NCI-H2081 (cell line): Measurements from ENCODE around the gene CYP39A1.
A peak's percentile ranks its signal among the peaks of the same experiment; 100 is the strongest.

Experiments
- DNase-seq, 2 experiments: peaks; one replicate each; lab custom pipeline; 2025; lab: John Stamatoyannopoulos, UW

The CYP39A1 gene, protein sequence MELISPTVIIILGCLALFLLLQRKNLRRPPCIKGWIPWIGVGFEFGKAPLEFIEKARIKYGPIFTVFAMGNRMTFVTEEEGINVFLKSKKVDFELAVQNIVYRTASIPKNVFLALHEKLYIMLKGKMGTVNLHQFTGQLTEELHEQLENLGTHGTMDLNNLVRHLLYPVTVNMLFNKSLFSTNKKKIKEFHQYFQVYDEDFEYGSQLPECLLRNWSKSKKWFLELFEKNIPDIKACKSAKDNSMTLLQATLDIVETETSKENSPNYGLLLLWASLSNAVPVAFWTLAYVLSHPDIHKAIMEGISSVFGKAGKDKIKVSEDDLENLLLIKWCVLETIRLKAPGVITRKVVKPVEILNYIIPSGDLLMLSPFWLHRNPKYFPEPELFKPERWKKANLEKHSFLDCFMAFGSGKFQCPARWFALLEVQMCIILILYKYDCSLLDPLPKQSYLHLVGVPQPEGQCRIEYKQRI

DNA sequence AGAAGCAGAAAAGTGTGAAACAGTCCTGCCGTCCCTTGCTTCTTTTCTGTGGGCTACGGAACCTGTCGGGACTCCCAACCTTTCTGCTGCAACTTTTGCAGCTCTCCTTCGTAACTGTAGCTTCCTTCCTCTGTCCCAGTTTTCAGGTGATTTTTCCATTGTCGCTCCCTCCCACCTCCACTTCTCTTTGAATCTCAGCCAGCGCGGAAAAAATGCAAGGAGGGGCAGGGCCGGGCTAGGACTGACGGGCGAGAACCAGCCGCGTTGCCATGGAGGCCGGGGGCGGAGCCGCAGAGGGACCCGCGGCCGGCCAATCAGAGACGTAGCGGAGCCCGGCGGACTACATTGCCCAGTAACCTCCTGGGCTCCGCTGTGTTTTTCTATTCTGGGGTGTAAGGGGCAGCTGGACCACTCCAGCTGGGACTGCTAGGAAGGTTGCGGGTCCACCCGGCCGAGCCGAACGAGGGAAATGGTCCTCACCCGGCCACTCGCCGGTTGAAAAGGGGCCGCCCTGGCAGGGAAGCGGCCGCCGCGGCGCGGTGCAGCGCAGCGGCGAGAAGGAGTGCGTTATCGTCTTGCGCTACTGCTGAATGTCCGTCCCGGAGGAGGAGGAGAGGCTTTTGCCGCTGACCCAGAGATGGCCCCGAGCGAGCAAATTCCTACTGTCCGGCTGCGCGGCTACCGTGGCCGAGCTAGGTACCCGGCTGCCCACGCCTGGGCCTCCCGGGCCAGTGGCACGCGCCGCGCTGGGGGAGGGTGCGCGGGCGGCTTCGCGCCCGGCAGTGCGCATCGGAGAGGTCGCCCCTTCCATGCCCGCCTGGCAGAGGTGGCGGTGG, at the start of gene CYP39A1, which contains the start of gene SLC25A27:
CYP39A1 (minus strand) TSS at position 216 of the 836 bp plus-strand sequence. CDS start 236 bp downstream, outside the sequence.
SLC25A27 (plus strand) TSS at position 373 of the 836 bp plus-strand sequence; CDS start at position 591, 218 bp downstream.
- DNase-seq, result peak; percentile 77 to 89

DNA sequence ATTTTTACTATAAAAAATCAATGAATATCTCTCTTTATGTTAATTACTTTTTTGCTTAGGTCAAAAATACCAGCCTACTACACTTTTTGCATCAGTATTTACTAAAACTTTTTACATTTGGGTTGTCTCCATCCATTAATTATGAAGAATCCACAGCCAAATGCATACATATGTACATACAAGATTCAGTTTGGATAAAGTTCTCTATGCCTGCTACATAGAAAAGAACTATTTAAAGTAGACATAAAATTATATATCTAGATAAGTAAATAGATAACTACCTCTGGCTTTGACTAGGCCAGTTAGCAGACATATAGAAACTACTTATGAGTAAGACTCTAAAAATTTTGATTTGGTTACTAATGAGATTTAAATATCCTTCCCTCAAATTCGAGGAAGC, 47.4 kb upstream of the CYP39A1 start:
- no peak for DNase-seq

DNA sequence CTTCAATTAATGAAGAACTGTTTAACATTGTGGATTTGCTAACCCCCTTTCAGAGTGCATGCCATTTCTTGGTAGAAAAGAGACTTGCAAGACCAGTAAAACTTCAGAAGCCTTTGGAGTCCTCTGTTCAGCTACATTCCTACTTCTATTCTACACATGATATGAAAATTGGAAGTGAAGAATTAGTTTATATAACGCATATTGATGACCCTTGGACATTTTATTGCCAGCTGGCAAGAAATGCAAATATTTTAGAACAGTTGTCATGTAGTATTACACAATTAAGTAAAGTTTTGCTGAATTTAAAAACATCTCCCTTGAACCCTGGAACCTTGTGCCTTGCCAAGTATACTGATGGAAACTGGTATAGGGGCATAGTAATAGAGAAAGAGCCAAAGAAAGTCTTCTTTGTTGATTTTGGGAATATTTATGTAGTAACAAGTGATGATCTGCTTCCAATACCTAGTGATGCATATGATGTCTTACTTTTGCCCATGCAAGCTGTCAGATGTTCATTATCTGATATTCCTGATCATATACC, 38.4 kb upstream of the CYP39A1 start:
- DNase-seq, result no peak

DNA sequence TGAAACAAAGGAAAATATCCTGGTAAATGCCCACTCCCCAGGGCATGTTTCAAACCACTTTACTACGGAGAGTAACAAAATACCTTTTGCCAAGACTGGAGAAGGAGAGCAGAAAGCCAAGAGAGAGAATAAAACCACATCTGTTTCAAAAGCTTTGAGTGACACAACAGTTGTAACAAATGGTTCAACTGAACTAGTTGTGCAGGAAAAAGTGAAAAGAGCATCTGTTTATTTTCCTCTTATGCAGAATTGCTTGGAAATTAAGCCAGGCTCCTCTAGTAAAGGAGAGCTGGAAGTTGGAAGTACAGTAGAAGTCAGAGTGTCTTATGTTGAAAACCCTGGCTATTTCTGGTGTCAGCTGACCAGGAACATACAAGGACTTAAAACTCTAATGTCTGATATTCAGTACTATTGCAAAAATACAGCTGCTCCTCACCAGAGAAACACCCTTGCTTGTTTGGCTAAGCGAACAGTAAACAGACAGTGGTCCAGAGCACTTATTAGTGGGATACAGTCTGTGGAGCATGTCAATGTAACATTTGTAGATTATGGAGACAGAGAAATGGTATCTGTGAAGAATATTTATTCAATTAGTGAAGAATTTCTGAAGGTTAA, 37.6 kb upstream of the CYP39A1 start:
- DNase-seq, result no peak

DNA sequence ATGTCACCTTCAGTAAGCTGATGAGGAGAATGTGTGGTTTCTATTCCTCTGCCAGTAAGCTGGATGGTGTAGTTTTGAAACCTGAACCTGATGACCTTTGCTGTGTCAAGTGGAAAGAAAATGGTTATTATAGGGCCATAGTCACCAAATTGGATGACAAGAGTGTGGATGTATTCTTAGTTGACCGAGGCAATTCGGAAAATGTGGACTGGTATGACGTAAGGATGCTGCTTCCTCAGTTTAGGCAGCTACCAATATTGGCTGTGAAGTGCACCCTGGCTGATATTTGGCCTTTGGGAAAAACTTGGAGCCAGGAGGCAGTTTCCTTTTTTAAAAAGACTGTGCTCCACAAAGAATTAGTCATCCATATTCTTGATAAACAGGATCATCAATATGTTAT, 37.0 kb upstream of the CYP39A1 start:
- DNase-seq, result no peak

DNA sequence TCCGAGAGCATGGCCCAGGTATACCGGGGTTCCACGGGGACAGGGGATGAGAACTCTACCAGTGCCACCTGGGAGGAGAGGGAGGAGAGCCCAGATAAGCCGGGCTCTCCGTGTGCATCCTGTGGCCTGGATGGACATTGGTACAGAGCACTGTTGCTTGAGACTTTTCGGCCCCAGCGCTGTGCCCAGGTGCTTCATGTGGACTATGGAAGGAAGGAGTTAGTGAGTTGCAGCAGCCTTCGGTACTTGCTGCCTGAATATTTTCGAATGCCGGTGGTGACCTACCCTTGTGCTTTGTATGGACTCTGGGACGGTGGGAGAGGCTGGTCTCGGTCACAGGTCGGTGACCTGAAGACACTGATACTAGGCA, 36.3 kb upstream of the CYP39A1 start:
- no peak for DNase-seq

DNA sequence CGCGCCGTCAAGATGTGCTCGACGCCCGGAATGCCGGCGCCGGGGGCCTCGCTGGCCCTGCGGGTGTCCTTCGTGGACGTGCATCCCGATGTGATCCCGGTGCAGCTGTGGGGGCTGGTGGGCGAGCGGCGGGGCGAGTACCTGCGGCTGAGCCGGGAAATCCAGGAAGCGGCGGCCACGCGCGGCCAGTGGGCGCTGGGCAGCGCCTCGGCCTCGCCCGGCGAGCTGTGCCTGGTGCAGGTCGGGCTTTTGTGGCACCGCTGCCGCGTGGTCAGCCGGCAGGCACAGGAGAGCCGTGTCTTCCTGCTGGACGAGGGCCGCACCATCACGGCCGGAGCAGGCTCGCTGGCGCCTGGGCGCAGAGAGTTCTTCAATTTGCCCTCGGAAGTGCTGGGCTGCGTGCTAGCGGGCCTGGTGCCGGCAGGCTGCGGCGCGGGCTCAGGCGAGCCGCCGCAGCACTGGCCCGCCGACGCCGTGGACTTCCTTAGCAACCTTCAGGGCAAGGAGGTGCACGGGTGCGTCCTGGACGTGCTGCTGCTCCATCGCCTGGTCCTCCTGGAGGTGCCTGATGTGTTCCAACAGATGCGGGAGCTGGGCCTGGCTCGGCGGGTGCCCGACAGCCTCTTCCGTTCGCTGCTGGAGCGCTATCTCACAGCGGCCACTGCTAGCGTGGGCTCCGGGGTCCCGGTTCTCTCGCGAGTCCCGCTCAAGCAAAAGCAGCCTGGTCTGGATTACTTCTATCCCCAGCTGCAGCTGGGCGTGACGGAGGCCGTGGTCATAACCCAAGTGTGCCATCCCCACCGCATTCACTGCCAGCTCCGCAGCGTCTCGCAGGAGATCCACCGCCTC, 35.7 kb upstream of the CYP39A1 start:
- no peak for DNase-seq

DNA sequence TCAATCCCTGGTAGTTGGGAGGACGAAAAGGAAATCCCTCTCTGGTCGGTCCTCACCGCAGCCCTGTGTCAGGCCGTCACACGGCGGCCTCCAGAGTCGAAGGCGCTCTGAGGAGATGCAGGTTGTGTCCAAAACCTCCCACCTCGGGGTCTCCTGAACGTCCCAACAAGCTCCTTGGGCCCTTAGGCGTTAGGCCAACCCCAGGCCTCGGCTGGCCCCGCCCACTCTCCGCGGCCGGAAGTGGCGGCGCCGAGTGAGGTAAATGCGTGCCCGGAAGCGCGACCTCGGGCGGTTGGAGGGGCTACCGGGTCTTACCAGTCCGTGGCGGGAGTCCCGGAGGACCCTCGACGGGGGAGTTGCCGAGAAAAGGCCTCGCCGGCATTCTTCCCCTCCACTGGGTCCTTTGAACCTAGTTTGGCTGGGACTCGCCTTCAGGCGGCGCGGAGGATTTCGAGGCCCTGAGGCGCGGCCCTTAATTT, 35.0 kb upstream of the CYP39A1 start, which contains the start of gene TDRD6:
TDRD6 (plus strand) TSS at position 267 of the 479 bp plus-strand sequence. CDS start 244 bp downstream, outside the sequence.
- no peak for DNase-seq

DNA sequence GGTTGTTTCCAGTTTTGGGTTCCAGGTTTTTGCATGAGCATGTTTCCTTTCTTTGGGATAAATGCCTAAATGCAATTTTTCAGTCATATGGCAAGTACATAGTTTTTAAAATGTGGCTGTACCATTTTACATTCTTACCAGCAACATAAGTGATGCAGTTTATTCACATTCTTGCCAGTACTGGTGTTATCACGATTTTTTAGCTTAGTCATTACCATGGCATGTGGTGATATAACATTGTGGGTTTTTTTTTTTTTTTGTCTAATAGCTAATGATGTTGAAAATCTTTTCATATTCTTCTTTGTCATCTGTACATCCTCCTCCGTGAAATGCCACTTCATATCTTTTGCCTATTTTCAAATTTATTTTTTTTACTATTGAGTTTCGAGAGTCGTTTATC, 32.2 kb upstream of the CYP39A1 start:
- DNase-seq, result no peak

DNA sequence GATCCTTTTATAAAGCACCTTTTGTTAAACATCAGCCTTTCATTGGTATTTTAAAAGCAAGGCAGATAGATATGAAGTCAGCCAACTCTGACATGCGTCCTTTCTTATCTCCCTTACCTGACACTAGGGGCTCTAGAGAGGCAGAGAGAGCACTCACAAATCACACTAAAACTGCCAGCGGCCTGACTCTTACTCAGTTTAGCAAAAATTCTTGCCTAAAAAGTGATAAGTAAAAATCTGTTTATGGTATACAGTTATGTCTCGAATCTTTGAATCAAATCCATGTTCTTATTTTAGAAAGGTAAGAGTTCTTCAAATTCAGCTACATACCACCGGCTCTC, 24.7 kb upstream of the CYP39A1 start:
- DNase-seq, result no peak

DNA sequence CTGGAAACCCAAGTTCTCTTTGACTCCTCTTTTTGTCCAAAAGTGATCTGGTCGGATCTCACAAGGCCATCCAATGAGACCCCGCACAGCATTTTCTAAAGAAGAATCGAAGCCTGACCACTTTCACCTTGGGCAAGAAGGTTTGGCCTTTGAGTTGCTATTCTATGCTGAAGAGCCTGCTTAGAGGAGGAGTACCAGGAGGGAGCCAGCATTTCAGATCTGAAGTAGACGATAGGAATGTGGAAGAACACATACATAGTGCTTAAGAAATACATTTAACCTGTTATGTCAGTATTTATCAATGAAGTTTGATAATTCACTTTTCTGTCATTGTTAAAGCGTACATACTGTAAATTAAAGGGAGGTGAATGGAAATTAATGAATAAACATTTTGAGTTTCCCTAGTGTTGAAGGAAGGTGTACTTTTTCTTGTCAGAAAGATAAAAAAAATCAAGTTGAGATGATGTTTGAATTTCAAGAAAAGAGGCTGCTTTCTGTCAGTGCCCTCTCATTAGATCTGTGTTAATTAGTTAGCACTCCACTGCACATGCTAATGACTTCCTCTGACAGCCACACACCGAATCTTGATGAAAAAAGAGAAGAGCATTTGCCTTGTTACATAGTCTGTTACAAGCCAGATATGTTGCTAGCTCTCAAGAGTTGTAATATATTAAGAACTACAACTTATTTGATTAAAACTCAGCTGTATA, 24.1 kb upstream of the CYP39A1 start:
- no peak for DNase-seq

DNA sequence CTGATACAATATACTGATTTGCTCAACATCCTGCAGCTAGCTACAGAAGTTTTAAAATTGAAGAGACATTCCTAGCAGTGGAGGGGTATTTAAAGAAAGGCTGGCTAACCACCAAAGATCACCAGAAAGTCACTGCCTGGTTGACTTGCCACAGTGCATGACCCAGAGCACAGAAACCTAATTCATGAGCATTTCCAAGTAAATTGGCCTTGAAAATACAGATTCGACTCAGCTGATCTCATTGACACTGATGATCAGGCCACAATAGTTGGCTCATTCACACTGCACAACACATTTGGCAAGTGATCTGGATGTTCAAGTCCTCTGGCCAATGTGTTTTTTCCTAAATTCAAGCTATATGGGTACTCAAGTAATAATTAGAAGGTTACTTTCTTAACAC, 21.8 kb upstream of the CYP39A1 start:
- DNase-seq, result no peak

DNA sequence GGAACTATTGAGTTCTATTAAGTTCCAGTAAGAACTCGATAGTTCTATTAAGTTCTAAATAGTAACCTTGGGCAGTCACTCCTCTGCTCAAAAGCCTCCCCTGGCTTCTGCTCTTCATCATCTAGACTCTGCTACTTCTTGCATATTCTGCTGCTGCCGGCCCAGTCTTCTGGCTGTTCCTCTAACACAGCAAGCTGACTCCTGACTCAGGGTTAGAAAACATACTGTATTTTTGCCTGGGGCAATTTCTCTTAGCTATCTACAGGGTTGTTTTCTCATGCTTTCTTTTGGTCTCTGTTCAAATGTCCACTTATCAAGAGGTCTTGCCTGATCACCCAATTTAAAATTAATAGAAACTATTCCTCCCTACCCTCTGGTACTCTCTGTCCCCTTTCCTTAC, 14.8 kb upstream of the CYP39A1 start:
- DNase-seq, result no peak

DNA sequence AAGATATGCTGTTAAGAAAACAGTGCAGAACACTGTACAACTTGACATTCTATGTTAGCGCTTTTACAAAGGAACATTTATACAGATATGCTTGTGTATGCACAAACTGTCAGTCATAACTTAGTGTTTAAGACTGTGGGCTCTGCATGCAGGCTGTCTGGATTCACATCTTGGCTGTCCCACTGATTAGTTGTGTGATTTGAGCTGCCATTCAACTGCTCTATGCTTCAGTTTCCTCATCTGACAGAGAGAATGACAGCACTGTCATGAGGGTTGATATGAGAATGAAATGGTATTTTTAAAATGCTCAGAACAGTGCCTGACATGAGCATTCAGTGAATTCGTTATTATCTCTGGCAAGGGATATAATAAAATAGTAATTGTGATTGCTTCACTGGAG, 8.9 kb upstream of the CYP39A1 start:
- no peak for DNase-seq

DNA sequence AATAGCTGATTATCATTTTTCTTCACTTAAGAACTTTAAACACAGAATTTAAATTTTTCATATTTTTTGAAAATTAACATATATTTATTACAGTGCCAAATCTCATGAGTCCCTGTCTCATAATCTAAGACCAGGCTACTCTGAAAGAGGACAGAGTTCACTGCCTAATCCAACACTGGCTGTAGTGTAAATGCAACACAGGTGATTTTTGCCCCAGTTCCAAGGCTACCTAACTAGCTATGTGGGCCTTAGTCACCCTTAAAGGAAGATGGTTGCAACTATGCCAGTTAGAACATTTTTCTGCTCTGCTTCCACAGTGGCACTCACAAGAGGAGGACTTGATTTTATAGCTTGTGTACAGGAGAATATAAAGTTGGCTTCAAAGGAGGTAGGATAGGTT, 5.0 kb upstream of the CYP39A1 start:
- DNase-seq, result no peak

DNA sequence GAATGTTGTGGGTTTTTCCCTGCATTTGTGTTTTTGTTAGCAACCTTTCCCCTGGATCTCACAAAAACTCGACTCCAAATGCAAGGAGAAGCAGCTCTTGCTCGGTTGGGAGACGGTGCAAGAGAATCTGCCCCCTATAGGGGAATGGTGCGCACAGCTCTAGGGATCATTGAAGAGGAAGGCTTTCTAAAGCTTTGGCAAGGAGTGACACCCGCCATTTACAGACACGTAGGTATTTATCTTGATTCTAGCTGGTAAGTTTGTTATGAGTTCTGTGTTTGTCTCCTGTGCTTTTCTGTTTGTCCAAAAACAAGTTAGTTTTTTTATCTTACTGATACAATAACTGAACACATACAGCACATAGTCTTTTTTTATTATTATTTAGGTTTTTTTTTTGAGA, 3.2 kb upstream of the CYP39A1 start:
- no peak for DNase-seq

DNA sequence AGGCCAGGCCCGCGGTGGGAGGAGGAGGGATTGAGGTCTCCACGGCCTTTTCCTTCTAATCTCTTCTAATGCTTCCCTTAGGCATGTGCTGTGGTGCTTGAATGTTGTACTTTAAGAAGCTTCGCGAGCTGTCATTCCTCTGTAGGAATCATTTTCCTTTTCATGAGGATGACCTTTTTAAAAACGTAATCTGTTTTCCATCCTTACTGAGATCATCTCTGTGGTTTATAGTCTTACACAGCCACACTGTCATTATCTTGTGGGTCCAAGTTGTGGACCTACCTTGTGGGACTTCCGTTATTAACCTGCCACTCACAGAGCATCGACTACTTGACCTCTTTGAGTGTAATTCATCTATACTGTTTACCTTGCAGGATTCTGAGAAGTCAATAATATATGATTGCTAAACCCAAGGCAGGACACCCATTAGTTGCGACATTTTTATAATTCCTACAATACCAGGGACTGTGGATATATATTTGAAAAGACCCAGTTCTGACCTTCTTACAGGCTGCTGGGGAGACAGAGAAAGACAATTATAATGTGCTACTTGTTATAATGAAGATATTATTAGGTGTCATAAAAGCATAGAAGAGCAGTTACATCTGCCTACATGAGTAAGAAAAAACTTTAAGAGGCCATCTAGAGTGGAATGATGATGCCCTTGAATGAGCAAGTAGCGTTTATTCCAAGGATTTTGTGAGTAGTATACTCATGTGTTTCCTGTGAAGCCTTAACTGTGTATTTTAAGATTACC, 999 bp upstream of the CYP39A1 start:
- no peak for DNase-seq

DNA sequence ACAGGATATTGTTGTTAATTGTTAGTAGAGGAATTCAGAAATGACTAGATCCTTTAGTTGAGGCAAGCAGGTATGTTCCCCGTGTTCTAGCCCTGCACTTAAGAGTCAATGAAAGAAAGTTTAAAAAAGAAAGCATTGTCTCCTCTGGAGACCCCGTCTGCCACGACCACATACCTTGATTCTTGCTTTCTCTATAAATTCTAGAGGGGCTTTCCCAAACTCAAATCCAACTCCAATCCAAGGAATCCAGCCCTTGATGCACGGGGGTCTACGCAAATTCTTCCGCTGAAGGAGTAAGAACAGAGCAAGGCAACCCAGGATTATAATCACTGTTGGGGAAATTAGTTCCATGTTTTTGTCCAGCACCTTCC, 401 bp downstream of the CYP39A1 start:
- DNase-seq, result no peak

DNA sequence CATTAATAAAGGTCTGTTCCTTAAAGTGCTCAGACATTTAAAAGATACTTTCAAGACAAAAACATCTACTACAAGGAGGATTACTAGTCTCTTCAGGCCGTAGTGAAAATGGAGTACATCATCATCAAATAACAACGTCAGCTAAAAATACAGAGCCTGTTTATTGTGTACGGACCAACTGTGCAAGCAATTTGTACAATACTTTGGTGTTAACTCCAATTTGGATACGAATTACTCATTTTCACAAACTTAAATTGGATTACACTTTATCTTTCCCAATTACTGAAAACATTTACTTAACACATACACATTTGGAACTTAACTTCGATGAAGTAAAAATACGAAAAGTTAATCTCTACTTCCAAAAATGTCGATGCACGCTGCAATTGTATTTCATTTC, 802 bp downstream of the CYP39A1 start:
- DNase-seq, result no peak

DNA sequence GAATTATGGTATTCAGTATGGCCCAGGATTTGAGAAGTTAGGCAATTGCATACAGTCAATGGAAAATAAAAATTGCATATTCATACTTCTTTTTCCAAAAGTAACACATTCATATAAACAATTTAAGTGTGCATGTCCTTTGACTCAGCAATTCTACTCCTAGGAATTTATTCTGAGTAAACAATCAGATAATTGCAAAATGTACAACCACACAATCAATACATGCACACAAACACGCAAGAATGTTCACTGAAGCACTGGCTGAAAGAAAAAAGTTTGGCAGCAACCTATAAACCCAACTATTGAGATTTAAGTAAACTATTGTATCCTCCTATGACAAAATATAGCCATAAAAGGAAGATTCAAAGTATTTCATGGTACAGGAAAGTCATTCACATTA, 1.6 kb downstream of the CYP39A1 start:
- DNase-seq, result no peak
